Measurements from ENCODE around the gene OPN3.

DNA sequence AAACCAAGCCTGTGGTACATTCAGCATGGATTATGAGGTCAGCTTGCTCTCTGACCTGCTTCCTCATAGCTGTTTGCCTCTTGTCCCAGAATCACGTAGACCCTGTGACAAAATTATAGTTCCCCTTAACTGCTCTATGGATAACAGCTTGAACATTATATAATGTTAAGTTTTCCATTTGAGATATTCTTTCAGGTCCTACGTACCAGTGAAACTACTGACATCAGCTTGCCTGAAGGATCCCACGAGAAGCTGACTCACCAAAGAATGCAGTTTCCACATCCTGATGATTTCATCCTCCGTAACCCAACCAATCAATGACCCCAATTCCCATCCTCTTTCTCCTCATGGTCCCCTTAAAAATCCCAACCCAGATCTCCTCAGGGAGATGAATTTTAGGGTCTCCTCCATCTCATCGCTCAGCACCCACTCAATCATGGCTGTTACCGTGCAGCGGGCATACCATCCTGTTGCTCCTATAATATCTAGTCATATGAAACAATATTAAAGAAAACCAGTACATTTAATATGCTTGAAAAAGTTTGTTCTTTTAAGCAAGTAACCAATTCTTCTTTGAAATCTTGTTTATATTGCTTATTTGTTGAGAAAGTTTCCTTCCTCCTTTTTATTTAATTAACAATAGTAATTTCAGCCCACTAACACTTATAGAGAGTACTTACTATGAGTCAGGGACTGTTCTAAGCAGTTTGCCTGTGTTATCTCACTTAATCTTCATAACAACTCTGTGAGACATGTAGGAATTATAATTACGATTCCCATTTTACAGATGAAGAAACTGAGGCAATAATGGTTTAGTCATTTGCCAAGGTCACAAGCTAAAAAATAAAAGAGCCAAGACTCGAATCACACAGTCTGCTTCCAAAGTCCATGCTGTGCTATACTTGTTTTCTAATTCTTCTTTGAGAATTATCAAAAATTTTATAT, 27.4 kb downstream of the OPN3 start:
- TF ChIP-seq, protein P1, sequence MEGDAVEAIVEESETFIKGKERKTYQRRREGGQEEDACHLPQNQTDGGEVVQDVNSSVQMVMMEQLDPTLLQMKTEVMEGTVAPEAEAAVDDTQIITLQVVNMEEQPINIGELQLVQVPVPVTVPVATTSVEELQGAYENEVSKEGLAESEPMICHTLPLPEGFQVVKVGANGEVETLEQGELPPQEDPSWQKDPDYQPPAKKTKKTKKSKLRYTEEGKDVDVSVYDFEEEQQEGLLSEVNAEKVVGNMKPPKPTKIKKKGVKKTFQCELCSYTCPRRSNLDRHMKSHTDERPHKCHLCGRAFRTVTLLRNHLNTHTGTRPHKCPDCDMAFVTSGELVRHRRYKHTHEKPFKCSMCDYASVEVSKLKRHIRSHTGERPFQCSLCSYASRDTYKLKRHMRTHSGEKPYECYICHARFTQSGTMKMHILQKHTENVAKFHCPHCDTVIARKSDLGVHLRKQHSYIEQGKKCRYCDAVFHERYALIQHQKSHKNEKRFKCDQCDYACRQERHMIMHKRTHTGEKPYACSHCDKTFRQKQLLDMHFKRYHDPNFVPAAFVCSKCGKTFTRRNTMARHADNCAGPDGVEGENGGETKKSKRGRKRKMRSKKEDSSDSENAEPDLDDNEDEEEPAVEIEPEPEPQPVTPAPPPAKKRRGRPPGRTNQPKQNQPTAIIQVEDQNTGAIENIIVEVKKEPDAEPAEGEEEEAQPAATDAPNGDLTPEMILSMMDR (IDR thresholded peaks at IDR 0.05), result no peak
- TF ChIP-seq POLR2AphosphoS5 (IDR thresholded peaks at IDR 0.05) (no peak), POLR2A (IDR thresholded peaks at IDR 0.05; ENCODE audit: low read depth) (no peak), EP300 (IDR thresholded peaks at IDR 0.05) (no peak)
